Hippocampal formation (tissue), 2 donors: ENCODE data around the gene USP34.

Source experiments
- DNase-seq, 2 donors: peaks; one replicate each; lab custom pipeline; 2025; lab: John Stamatoyannopoulos, UW

USP34 gene

DNA sequence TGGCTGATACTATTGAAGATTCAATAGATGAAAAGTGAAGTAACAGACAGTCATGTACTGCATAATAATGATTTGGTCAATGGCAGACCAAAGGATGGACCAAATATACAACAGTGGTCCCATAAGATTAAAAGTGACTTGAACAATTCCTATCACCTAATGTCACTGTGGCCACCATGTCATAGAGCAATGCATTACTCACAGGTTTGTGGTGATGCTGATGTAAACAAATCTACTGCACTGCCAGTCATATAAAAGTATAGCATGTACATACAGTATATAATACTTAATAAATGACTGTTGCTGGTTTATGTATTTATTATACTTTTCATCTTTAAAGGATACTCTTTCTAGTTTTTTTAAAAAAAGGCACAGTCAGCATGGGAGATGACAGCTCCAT, 99.9 kb downstream of the USP34 start:
- DNase-seq = no peak

DNA sequence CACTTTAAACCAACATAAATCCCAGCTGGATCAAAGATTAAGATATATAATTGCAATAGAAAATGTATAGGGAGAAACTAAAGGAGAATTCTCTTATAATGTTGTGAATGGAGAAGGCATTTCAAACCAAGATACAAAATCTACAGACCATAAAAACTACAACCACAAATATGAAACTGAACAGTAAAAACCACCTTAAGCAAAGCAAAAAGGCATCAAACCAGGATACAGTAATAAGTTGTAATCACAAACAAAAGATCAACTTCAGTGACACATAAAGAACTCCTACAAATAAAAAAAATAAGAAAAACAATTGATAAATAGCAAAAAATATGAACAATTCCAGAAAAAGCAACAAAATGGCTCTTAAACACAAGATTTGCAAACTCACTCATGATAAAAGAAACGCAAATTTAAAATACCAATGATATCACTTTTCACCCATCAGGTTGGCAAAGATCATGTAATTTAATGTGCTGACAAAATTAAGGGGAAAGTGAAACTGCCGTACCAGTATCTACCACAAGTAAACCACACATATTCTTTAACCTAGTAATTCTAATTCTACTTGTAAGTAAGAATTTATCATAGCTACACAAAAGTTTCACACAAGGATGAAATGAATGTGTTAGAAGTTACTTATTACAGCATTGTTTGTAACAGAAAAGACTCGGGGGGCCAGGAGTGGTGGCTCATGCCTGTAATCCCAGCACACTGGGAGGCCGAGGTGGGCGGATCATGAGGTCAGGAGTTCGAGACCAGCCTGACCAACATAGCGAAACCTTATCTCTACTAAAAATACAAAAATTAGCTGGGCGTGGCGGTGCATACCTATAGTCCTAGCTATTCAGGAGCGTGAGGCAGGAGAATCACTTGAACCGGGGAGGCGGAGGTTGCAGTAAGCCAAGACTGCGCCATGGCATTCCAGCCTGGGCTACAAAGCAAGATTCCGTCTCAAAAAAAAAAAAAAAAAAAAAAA, 101.9 kb downstream of the USP34 start:
- DNase-seq = no peak

DNA sequence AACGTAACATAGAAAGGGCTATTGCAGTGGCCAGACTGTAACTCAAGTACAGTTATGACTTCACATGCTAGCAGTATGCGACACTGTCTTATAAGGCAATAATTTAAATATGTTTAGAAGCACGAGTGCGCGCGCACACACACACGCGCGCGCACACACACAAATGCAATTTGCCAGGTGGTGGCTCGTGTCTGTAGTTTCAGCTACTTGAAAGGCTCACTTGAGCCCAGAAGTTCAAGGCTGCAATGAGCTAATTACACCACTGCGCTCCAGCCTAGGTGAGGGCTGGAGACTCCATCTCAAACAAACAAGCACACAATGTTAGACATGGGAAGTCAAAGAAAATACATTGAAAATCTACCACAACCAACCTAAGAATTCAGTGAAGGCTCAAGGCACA, 103.7 kb downstream of the USP34 start:
- DNase-seq = no peak

DNA sequence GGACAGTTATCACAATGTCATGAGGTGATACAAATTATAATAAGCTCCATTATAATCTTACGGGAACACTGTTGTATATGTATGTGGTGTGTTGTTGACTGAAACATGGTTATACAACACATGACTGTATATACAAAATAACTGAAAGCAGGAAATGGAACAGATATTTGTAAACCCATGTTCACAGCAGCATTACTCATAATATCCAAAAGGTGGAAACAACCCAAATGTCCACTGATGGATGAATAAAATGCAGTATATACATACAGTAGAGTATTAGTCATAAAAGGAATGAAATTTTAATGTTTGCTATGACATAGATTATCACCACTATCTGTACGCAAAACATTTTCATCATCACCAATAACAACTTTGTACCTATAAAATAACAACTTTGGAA, 107.3 kb downstream of the USP34 start:
- no peak for DNase-seq

DNA sequence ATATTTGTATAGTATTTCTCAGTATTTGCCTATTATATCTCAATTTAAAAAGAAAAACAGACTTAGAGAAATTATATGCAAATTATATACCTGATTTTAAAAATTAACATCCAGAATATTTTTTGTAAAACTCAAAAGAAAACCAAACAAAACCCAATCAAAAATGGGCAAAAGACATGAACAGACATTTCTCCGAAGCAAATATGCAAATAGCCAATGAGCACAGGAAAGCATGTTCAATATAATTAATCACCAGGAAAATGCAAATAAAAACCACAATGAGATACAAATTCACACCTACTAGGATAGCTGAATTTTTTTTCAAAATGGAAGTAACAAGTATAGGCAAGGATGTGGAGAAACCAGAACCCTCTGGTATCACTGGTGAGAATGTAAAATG, 108.0 kb downstream of the USP34 start:
- no peak for DNase-seq

DNA sequence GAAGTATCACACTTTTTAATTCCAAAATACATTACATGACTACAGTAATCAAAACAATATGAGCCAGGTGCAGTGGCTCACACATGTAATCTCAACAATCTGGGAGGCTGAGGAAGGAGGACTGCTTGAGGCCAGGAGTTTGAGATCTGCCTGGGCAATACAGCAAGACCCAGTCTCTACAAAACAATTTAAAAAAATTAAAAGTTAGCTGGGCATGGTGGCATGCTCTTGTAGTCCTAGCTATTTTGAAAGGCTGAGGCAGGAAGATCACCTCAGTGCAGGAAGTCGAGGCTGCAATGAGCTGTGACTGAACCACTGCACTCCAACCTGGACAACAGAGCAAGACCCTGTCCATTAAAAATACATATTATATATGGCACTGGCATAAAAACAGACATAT, 109.8 kb downstream of the USP34 start:
- no peak for DNase-seq

DNA sequence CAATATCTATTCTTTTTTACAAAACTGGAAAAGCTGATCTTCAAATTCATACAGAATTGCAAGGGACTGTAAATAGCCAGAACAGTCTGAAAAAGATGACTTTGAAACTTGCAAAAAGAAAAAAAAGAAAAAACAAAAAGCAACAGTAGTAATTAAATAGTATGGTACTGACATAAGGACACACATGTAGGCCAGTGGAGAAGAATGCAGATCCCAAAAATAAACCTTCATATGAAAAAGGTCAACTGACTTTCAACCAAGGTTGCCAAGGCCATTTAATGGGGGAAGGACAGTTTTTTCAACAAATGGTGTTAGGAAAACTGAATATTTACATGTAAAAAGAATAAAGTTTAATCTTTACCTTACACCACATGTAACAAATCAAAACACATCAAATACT, 111.8 kb downstream of the USP34 start:
- no peak for DNase-seq

DNA sequence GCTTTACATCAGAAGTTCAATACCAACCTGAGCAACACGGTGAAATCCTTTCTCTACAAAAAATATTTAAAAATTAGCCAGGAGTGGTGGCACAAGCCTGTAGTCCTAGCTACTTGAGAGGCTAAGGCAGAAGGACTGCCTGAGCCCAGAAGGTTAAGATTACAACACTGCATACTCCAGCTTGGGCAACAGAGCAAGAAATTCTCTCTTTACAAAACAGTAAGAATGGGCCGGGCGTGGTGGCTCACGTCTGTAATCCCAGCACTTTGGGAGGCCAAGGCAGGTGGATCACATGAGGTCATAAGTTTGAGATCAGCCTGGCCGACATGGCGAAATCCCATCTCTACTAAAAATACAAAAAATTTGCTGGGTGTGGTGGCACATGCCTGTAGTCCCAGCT, 113.2 kb downstream of the USP34 start:
- DNase-seq = no peak

DNA sequence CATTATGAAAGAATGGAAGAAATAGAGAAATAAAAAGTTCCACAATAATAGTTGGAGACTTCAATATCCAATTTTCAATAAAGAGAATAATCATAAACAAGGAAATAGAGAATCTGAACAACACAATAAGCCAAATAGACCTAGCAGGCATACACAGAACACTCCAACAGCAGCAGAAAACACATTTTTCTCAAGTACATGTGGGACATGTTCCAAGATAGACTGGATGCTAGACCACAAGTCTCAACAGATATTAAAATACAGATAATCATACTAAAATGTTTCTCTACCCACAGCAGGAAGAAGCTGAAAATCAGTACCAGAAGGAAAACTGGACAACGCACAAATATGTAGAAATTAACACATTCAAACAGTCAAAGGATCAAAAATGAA, 113.9 kb downstream of the USP34 start:
- no peak for DNase-seq

DNA sequence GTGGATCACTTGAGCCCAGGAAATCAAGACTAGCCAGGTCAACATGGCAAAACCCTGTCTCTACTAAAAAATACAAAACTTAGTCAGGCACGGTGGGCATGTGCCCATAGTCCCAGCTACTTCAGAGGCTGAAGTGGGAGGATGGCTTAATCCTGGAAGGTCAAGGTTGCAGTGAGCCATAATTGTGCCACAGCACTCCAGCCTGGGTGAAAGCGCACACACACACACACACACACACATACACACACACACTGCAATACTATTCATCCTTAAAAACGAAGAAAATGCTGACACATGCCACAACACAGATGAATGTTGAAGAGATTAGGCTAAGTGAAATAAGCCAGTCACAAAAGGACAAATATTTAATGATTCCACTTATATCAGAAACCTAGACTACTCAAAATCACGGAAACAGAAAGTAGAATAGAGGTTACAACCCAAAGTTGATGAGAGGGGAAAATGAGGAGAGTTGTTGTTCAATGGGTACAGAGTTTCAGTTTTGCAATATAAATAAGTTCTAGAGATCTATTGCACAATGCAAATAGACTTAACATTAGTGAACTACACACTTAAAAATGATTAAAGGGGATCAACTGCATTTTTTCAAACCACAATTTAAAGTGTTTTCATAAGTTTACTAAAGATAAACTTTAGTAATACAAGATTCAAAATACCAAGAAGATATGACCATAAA, 114.5 kb downstream of the USP34 start:
- no peak for DNase-seq

DNA sequence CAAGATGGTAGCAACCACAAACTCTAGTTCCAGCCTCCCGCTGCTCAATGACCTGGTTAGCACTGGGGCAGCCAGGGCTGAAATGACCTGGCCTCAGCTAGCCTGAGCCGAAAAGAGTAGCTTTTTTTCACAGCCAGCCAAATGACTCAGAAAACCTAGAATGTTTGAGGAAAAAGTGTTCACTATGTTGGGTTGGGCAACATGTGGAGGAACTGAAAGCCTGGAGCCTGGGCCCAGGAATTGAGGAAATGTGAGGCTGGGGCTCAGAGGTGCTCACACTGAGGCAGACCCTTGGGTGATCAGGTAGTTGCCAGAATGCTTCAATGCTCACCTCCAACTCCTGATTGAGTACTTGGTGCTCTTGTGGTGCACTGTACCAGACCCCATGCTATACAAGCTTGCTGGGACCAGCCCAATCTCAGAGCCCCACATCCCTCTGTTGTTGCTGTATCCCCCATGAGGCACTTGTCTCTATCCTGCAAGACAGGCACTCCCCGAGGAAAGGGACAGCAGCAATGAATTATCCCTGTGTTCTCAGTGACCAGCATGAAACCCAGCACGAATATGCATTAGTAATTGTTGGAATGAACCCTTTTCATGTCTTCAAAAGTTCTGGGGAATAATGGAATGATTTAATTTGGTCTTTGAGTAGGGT, 116.2 kb downstream of the USP34 start:
- no peak for DNase-seq

DNA sequence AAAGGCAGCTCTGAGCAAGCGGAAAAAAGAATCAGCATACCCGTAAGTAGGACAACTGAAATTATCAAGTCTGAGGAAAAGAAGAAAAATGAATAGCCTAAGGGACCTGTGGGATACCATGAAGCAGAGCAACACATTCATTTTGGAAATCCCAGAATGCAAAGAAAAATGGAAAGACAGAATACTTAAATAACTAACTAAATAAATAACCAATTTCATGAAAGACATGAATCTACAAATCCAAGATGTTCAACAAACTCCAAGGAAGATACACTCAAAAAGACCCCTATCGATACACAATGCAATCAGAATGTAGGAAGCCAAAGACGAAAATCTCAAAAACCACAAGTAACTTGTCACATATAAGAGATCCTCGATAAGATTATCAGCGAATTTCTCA, 117.0 kb downstream of the USP34 start:
- no peak for DNase-seq

DNA sequence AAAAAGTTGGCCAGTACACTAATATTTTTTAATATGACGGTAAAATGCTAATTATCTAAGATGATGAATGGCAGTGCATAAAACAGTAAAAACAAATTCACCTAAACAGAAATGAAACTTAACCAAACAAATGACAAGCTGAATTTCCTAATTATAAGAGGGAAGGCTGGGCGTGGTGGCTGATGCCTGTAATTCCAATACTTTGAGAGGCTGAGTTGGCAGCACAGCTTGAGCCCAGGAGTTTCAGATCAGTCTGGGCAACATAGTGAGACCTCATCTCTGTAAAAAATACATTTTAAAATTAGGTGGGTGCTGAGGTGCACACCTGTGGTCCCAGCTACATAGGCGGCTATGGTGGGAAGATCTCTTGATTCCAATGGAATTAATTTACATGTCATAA, 120.1 kb downstream of the USP34 start:
- no peak for DNase-seq

DNA sequence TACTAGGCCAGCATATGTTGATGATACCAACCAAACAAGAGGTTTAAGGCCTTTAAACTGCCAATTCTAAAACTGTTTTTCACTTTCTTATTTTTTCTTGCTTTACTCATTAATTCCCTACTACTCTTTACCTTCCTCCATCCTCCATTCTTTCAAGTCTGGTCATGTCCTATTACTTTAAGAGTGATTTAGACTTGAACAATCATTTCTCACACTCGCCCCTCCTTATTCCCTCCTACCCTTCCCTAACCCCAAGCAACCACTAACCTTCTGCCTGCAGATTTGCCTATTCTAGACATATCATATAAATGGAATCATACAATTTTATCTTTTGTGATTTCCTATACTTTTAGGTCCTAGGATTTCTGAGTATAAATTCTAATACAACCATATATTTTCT, 127.7 kb downstream of the USP34 start:
- DNase-seq = no peak

DNA sequence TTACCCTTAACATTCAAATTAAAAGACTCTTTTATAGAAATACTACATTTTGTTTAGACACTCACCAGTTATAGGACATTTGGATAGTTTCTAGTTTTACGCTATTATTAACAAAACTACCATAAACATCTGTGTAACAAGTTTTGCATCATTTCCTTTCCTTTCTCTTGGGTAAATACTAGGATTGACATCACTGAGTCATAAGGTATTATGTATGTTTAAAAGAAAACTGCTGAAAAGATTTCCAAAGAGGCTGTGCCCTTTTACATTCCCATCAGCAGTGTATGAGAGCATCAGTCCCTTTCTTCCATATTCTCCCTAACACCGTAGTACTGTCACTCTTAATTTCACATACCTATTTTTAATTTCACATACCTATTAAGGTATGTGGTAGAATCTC, 130.6 kb downstream of the USP34 start:
- DNase-seq = no peak

DNA sequence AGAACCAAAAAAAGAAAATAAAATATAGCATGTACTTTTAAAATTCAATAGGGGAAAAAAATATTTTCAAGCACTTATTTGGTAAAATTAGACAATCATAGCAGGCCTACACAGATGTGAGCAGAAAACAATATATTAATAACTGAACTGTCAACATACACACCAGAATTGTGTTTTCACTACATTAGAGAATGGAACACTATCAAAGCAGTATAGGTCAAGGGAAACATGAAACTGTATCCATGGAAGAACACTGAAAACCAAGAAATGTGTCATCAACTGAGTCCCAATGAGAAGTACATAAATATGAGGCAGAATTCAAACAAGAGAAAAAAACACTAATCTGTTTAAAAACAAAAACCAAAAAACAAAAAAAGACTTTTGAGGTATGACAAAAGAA, 132.4 kb downstream of the USP34 start:
- DNase-seq = no peak

DNA sequence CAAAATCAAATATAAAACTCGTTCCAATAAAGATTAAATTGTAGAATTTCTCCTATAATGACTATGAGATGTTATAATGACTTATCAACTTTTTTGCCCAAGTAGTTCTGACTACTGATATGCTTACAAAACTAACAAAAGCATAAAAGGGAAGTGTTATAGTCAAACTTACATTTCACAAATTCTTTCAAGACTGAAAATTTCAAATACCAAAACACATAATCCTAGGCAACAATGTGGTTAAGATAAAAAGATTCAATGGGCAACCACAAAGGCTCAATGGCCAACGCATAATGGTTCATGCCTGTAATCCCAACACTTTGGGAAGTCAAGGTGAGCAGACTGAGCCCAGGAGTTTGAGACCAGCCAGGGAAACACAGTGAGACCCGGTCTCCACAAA, 135.7 kb downstream of the USP34 start:
- no peak for DNase-seq

DNA sequence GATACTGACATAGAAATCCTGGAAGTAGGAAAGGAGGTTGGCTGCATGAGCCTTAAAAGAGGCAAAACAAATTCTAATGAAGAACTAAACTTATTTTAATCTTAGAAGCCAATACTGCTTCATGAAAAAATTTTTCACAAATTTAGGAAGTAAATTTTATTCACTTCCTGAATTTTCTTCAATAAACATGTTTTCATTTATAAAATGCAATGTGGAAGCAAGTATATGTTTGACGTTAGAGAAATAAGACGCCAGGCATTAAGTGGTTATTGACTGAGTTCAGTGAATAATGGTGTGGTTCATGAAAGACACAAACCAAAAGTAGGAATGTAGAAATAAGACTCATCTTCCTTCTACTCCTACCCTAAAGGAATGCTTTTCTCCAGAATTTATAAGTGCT, 136.4 kb downstream of the USP34 start:
- no peak for DNase-seq

DNA sequence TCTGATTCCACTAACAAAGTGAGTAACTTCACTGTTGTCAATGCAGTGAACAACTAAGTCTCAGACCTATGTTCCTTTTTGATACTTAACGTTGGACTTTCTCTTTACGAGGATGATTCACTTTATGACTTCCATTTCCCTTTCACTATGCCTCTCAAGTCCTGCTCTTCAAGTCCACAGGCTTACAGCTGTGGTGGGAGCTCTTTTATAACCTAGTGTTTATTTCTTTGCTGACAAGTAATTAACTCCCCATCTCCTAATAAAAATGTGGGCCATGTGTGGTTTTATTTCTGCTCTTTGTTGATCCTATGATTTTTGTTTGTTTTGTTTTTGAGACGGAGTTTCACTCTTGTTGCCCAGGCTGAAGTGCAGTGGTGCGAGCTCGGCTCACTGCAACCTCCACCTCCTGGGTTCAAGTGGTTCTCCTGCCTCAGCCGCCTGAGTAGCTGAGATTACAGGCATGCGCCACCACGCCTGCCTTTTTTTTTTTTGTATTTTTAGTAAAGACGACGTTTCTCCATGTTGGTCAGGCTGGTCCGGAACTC, 142.1 kb downstream of the USP34 start:
- no peak for DNase-seq

DNA sequence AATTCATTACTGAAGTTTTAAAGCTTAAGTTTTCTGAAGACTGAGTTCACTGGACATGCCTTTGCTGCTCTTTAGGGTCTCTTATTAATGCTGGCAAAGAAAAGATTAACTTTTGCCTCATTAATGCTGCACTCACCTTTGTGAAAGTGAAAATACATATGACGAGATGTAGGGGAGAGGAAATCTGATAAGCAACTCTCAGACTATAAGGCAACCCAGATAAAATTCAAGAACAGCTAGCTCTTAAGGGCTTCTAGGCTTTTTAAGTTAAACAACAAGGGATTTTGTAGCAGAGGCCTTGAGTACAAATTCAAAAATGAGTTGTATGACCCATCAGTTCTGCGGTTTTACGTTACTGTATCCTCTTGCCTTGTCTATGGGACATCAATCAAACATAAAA, 143.7 kb downstream of the USP34 start:
- DNase-seq = no peak

DNA sequence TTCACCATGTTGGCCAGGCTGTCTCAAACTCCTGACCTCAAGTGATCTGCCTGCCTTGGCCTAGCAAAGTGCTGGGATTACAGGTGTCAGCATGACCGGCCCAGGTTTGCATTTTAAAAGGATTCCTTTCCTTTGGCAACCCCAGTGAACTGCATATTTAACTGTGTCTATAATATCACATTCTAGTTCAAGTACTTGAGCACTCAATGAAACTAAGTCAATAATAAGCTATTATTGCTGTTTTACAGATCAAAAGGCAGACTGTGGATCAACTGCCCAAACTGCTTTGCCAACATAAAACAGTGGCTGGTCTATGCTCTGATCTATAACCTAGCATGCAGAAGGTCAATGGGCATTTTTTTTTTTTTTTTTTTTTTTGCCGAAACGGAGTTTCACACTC, 144.5 kb downstream of the USP34 start:
- no peak for DNase-seq

DNA sequence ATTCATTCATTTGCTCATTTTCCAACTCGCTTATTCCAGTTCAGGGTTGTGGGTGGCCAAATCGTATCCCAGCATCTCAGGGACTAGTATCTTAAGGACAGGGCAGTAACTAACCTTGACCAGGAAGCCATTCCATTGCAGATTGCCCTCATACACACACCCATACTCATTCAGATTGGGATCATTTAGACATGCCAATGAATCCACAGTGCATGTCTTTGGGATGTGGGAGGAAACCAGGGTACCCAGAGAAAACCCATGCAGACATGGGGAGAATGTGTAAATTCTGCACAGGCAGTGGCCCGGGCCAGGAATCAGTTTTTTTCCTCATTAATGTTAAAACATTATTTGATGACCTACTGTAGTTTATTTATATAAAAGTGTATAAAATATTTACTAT, 150.7 kb downstream of the USP34 start:
- DNase-seq = no peak

DNA sequence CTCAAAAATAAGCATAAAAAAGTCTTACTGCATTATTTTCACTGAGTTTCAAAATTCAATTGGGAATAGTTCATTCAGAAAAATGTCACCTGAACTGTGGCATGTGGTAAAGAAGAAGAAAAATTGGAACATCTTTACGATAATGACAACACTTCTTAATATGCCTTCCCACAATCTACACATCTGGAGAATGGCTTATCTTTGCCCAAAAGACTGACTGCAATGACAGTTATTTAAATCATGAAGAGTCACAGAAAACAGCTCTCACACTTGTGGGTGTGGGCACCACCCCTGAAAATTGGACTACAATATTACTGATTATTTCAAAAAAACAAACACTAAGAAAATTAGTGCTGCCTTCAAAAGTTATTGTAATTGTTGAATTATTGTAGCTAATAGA, 152.3 kb downstream of the USP34 start:
- DNase-seq = no peak
